ENCODE measurements around the gene GSK3A.

- TF ChIP-seq YY1 (IDR thresholded peaks at IDR 0.05; ENCODE audit: insufficient read depth, insufficient read length) (no peak), ZNF274 (IDR thresholded peaks at IDR 0.05; ENCODE audit: low read depth, low read length) (no peak)
Measured at GRCh38 chr19:42283188-42284065, 41.0 kb upstream of the GSK3A start.
